CD4-positive, alpha-beta T cell treated with Interleukin-4 for 1 hour (primary cell): ENCODE measurements around the gene TRAF3.
"Not testable (repeated sequence)": the region's sequence is repeated elsewhere in the genome, so short reads cannot be mapped to it uniquely, and the experiment has no call there.

Experiments used
- DNase-seq, 2 donors: peaks; one replicate each; pipeline ENCODE4 v3.0.0-alpha.2; 2020 to 2022

TRAF3 gene

DNA sequence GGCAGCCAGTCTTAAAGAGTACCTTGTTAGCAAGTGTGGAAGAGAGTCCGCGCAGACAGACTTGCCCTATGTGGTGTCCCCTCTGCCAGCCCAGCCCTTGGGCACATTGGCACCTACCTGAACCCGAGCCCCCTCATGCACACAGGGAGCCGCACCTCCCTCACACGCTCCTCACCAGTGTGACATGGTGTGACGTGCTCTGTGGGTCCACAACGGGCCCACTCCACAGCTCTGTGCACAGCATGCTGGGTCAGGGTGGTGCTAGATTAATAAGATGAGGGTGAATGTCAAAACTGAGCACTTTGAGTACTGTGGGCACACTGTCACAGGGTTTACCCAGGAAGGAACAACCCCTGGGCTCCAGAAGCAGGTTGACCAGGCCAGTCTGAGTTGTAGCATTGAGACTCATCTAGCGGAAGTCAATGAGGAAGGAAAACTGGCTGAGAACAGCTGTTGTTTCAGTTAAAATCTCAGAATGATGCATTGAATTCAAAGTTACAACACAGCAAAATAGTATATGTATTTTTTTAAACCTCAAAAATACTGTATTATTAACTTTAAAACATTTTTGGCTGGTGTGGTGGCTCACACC lies 91.8 kb downstream of the TRAF3 start:
- DNase-seq = no peak

DNA sequence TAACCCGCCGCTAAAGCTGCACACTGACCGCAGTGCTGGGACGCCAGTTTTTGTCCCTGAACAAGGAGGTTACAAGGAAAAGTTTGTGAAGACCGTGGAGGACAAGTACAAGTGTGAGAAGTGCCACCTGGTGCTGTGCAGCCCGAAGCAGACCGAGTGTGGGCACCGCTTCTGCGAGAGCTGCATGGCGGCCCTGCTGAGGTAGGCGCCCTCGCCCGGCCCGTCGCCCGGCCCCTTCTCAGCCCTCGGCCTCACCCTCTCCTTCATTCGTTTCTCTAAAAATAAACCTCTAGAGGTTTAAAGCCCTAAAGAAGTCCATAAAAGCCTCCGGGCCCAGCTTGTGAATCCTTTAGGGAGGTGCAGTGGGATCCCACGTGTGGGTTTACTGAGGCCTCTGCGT lies 93.0 kb downstream of the TRAF3 start:
- DNase-seq = no peak

DNA sequence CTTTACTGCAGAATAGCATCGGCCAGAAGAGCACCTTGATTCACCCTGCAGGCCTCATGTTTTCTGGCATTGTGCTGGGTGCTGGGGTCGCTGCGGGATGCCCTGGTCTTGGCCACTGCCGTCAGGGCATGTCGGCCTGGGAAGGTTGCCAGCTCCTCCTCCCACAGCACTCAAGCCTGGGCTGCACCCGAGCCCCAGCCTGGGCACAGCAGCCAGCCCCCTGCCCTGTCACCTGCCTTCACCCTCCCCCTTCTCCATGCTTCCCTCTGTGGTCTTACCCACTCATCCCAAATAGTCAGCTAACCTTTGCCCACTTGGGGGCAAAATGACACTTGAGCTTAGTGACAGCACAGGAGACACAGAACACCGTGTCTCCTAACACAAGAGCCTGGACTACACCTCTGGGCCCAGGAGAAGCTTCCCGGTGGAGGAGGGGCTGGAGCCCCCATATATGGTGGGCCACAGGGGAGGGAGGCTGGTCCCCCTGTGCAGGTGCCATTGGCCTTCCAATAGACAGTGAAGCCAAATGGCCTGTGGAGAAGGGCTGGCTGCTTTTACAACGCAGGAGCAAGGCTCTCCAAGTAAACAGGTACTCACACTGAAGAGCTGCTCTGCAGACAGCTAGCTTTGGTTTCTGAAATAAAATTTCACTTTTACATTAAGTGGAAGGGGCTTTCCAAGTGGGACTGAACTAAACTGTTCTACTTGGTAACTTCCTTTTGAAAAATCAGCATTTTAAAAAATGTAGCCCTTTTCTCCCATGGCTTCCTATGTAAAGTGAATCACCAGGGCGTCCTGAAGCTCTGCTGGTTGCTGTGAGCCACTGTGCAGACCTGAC lies 94.0 kb downstream of the TRAF3 start:
- no peak for DNase-seq

DNA sequence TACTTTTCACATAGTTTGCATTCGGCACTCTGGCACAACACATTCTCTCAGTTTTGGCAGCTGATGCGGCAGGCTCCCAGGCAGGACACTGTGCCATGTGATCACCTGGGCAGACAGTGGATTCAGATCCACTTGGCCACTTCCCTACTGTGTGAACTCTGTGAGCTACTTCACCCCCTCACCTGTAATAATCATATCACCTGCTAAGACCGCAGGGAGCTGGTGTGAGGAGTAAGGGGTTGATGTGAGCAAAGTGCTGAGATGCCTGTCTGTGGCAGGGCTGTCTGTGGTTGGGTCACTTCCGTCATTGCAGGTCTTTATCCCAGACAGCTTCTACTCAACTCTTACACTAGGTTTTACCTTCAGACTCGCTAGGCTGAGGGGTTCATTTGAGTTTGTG lies 94.8 kb downstream of the TRAF3 start:
- DNase-seq = peak in 1 of 2 donors; percentile 30

DNA sequence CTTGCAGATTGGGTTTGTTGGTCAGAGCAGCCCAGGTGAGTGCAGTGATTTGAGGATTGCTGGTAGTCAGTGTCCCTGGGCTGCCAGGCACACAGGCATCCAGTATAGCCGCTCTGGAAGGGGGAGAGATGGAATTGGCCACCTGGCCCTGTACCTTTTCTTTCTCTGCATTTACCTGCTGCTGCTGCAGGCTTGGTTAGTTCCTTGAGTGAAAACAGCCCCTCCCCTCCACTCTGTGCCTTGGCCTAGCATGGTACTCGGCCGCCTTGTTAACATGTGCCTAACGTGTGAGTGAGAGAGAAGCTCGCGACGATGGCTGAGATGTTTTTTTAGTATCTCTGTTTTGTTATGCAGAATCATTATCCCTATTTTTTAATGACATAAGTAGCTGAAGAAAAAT lies 95.9 kb downstream of the TRAF3 start:
- no peak for DNase-seq

DNA sequence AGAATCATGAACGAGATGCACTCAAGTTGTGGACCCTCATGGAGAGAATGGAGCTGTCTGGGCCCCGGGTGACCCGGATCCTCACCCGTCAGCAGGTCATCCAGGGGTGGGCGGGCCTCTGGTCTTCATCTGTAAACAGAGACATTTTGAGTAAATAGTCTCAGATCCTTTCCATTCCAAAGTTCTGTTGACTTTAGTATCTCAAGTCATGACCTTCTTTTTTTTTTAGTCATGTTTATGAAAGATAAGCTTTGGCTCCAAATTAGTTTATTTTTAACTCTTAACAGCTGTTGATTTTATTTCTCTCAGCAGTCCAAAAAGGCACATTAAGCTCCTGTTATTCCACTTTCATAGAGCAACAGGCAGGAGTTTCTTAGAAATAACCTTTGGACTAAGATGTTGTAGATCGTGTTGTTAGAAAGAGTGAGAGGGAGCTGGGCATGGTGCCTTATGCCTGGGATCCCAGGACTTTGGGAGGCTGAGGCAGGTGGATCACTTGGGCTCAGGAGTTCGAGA lies 96.4 kb downstream of the TRAF3 start:
- DNase-seq = no peak

DNA sequence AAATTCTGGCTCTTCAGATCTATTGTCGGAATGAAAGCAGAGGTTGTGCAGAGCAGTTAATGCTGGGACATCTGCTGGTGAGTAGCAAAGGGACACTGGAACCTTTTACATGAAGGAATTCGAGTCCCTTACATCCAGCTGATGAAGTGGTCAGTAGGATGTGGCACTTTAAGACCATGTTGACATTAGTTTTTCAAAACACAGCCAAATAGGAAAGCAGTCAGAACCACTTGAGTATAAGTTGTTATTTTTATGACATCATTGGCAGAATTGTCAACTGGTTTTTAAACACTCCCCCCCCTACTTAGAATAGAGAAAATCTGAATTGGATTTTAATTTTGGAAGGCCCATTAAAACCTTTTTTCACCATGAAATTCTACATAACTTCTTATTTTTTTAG lies 98.4 kb downstream of the TRAF3 start:
- no peak for DNase-seq

DNA sequence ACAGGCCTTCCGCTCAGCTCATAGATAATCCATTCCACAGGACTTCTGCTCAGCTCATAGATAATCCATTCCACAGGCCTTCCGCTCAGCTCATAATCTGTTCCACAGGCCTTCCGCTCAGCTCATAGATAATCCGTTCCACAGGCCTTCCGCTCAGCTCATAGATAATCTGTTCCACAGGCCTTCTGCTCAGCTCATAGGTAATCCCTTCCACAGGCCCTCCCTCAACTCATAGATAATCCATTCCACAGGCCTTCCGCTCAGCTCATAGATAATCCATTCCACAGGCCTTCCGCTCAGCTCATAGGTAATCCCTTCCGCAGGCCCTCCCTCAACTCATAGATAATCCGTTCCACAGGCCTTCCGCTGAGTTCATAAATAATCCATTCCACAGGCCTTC lies 100.3 kb downstream of the TRAF3 start:
- DNase-seq = not testable (repeated sequence)

DNA sequence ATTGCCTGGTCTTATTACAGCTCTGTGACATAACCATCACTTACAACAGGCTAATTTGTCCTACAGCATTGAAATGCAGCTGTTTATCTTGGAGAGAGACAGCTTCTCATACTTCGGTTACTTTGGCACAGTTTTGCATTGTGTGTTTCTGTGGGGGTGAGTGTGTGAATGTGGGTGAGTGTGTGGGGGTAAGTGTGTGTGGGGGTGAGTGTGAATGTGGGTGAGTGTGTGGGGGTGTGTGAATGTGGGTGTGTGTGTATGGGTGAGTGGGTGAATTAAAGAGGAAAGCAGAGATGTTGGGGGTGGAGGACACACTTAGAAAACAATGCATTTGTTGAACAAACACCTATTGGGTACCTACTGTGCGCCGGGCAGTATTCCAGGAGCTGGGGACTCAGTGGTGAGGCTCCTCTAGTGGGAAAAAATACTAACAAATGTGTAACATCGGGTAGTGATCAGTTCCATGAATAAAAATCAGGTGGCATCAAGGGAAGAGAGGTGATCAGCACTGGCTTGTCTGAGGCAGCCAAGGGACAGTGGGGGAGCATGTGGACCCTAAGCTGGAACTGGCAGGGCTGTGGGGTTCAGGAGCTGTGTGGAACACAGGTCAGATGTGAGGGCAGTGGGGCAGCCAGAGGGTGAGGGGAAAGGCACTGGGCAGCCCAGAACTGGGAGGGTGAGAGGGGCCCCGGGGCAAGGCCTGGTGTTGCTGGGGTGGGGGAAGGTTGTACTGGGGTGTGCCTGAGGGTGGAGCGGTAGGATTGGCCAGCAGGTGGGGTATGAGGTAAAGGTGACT lies 101.1 kb downstream of the TRAF3 start:
- no peak for DNase-seq

DNA sequence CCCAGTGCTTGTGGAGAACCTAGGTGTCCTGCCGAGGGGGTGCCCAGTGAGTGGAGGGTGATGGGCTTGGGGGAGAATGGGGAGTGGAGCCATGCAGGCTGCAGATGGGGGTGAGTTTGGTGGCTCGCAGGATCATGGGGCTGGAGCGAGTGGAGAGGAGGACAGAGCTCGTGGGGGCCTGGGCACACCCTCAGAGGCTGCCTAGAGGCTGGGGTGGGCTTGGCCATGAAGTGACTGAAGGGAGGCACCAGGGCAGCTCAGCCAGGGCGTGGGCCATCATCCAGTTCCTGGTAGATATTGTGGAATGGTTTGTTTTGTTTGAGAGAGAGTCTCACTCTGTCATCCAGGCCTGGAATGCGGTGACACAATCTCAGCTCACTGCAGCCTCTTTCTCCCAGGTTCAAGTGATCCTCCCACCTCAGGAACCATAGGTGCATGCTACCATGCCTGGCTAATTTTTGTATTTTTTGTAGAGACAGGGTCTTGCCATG lies 101.8 kb downstream of the TRAF3 start:
- DNase-seq = no peak

DNA sequence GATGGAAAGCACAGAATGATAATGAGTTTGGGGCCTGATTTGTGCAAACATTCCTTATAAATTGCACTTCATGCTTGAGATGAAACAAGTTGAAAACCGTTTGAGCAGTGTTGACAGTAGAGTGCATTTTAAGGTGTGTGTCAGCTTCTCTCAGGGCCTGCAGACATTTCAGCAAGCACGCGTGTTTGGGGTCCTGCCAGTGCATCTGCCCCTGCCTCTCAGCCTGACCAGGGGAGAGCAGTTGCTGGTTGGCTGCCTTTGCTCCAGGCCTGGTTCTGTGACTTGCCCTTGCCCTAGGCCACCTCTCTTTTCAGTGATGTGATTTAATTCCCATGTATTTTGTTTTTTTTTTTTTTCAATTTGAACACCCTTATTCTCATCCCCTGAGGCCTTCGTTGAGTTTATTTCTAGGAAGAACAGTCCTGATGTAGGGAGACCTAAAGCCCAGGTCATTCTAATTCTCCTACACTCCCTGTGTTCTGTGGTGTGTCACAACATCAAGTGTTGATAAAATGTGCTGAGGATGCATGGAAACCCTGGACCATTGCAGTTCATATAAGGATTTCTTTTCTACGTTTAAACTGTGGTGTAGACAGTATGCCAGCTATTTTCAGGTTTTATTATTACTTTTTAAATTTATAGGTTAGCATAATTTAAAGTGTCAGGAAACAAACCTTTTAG lies 105.1 kb downstream of the TRAF3 start:
- no peak for DNase-seq

DNA sequence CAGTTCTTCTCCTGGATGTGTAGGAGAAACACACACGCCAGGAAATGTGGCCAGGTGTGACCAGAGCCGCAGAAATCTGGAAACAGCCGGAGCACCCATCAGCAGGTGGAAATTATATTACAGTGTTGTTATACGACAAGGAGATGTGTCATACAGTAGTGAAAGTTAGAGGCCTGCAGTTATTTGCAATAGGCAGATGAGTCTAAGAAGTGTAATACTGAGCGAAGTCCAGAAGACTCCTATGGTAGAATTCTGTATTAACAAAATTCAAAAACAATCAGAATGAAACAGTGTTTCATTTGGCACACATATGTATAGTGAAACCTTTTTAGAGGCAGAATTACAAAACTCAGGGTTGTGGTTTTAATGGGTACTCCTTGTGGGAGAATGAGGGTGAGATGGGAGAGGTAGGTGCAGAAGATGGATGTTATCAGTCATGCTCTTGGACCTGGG lies 105.9 kb downstream of the TRAF3 start:
- no peak for DNase-seq

DNA sequence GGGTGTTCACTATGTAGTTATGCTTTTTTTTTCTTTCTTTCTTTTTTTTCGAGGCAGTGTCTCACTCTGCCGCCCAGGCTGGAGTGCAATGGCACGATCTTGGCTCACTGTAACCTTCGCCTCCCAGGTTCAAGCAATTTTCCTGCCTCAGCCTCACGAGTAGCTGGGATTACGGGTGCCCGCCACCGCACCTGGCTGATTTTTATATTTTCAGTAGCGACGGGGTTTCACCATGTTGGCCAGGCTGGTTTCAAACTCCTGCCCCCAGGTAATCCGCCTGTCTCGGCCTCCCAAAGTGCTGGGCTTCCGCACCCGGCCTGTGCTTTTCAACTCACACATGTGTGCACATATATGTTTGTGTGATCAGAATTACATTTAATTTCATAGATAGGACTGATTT lies 106.3 kb downstream of the TRAF3 start:
- no peak for DNase-seq

DNA sequence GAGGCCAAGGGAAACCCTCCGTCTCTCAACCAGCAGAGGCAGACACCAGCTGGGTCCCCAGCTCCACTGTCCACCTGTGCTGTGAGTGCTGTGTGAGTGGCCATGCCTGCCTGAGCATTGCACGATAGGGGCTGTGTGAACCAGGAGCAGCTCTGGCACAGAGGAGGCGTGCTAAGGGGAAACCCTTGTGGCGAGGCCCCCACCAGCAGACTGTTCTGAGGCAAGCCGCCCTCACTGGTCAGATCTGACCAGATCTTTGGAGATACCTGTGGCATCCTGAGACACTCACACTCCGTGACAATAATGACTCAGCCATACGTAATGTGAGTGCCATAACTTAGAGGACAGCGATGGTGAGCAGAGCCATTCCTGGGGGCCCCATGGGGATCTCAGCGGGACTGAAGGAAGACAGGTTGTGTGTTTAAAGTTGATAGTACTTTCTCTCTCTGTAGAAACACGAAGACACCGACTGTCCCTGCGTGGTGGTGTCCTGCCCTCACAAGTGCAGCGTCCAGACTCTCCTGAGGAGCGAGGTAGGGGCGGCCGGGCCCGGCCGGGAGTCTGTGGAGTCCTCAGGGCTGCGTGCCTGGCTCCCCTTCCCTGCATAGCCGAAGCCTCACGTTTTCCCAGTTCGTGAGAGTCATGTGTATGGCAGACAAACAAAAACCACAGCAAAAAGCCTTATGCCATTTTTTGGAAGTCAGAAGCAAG lies 108.6 kb downstream of the TRAF3 start:
- DNase-seq = no peak

DNA sequence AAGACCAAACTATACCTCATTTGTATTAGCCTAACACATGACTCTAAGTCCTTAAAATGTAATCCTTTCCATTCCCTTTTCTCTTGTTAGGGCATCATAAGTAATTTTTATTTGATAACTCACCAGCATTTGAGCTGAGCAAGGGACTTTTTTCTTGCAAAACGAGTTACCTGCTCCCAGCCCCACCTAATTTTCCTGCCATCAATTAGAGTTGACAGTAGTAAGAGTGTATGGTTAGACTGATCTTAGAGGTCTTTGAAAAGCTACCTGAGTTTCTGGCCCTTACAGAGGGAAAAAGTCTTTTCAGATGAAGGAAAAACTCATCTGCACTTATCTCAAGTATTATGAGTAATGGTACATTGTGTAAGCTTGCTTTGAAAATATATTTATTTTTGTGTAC lies 111.5 kb downstream of the TRAF3 start:
- DNase-seq = no peak

DNA sequence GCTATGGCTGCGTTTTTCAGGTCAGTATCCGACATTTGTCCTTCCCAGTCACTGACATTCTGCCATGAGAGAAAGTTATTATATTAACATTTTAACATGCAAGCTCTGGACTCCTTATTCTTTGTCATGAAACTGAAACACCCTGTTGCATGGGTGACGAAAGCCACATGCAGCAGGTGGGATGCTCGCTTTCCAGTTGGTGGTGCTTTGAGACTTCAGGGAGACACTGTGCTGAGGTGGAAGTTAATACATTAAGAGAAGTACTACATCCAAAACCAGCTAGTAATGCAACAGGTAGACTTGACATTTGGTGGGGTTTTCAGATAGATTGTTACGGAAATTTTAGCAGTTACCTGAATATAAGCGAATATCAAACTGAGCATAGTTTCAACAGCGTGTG lies 112.4 kb downstream of the TRAF3 start:
- DNase-seq = no peak

DNA sequence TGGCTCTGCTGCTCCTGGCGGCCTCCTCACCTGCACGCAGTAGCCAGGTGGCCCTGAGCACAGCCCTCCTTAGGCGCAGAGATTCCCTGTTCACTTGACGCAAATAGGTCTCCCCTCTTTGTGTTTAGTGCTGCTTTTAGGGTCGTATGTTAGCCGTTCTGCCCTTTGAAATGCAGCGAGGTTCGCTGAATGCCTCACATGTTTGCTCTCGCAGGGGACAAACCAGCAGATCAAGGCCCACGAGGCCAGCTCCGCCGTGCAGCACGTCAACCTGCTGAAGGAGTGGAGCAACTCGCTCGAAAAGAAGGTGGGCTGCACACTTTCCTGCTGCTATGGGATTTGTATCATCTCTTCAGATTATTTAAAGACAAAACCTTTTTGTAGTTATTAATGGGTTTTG lies 113.9 kb downstream of the TRAF3 start:
- DNase-seq = no peak

DNA sequence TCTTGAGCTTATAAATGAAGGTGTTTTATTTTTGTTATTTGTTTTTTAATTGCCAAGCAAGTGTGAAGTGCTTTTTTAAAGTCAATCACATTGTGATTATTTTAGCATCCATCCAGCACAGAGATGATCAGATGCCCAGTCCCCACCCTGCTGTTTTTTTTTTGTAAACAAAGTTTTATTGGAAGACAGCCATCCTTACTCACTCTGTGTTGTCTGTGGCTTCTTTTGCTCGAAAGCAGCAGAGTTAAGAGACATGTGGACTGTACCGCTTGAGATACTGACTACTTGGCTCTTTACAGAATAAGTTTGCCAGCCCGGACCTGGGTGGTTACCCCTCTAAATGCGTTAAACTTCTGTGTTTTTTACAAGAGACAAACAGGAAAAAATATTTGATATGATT lies 114.3 kb downstream of the TRAF3 start:
- DNase-seq = no peak

DNA sequence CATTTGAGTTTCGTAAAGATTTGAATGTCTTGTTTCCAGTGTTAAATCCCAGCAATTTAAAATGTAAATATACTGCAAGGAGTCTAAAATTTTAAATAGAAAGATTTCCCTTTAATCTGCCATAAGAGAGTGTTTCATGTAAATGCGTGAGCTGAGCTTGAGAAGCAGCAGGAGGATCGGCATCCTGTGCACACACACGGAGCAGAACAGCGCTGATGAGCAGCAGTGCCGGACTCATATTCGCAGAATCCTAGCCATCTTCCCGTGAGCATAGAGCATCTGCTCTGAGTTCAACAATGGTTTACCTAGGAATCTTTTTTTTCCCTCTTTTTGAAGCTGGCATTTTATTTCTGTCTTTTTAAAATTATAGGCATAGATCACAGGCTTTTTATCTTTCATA lies 115.4 kb downstream of the TRAF3 start:
- no peak for DNase-seq

DNA sequence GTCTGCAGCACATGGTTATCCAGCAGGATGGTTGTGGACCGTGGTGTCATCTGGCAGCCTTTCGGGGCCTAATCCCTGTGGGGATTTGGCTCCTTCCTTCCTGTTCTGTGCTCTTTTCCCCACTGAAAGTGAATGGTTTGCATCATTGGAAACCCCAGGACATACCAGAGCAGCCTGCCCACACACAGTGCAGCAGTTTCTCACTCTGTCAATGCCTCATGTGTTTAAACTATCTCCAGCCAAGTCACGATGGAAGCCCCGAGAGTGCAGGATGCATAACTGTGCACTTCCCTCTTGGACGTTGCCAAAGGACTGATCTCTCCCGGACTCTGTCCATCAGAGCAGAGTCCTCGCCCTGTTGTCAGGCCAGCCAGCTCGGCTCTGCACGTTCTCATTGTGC lies 116.2 kb downstream of the TRAF3 start:
- DNase-seq = no peak

DNA sequence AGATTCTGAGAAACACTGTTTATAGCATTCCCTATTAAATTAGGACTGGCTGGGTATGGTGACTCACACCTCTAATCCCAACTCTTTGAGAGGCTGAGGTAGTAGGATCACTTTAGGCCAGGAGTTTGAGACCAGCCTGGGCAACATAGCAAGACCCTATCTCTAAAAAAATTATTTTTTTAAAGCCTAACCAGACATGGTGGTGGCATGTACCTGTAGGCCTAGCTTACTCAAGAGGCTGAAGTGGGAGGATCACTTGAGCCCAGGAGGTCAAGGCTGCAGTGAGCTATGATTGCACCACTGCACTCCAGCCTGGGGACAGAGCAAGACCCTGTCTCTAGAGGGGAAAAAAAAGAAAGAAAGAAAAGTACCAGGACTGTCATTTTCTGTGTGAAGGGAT lies 119.5 kb downstream of the TRAF3 start:
- not testable (repeated sequence) for DNase-seq
